HCT116 (cell line): ENCODE measurements around the gene SPPL2B. TPM values are rescaled to one million over a fixed set of nuclear protein-coding genes. Genes with fewer than 3 reads are reported as not detected.

ENCODE experiments used
- ATAC-seq: fragments of 200-7000 bp; cut with Tn5 transposase; 2 replicates; pipeline ENCODE4 v1.9.1; 2020; ENCODE audit warnings: mild to moderate bottlenecking, moderate library complexity
- BruUV-seq: library from RNA; stranded (reverse); fragments of 400-500 nt; replicated peaks from 2 replicates; lab custom pipeline; 2021; lab: Mats Ljungman, UMichigan
- CTCF ChIA-PET: fragments of 300-600 bp; sonication (Branson Sonifier 250); formaldehyde crosslinking; loops from one replicate; lab custom pipeline; 2021; ENCODE audit warnings: antibody characterized with exemption; lab: Charles Lee
- POLR2A ChIA-PET: fragments of 300-600, 350-600 bp; sonication (Branson Sonifier 250); formaldehyde crosslinking; loops from one replicate; lab custom pipeline; 2021; ENCODE audit warnings: antibody characterized with exemption; lab: Charles Lee
- RAD21 ChIA-PET, 2 experiments: fragments of 300-600 bp; sonication (Branson Sonifier 250); formaldehyde crosslinking; loops; one replicate each; lab custom pipeline; 2023; ENCODE audit warnings: low total read pairs in 2 of 2; ENCODE audit not compliant: uncharacterized antibody in 2 of 2, unreplicated experiment in 2 of 2, low non-redundant PET in 1 of 2; lab: Charles Lee
- DNase-seq: peaks from one replicate; pipeline ENCODE4 v3.0.0-alpha.2; 2010; ENCODE audit warnings: low read depth, low spot score
- H2AFZ ChIP-seq: fragments of 200-600 bp; shearing (Covaris generic), sonication (generic); 2 replicates; pipeline ENCODE4 v1.6.1; 2017; ENCODE audit warnings: low read depth, mixed run types, mixed read lengths, antibody characterized with exemption, low read length; ENCODE audit not compliant: poor library complexity, severe bottlenecking
- H3K27ac ChIP-seq: 2 replicates; pipeline ENCODE4 v1.5.1; 2012; ENCODE audit warnings: low read depth, low read length
- H3K27me3 ChIP-seq: fragments of 200-600 bp; sonication (generic); 2 replicates; pipeline ENCODE4 v1.6.1; 2016; ENCODE audit warnings: mixed run types, low read length, mixed read lengths; ENCODE audit not compliant: insufficient read depth
- H3K36me3 ChIP-seq, 2 experiments: fragments of 200-500 bp in 1 of 2; fragments of 200-600 bp in 1 of 2; sonication (Bioruptor generic) in 1 of 2; sonication (generic) in 1 of 2; 2 replicates each; pipeline versions ENCODE4 v1.5.1 to v1.6.1; 2014 to 2016; ENCODE audit warnings: low read length in 2 of 2, inconsistent platforms in 1 of 2, mixed read lengths in 1 of 2, mixed run types in 1 of 2; ENCODE audit not compliant: insufficient read depth in 2 of 2, control insufficient read depth in 1 of 2
- H3K4me1 ChIP-seq, 2 experiments: fragments of 200-600 bp in 1 of 2; sonication (generic) in 1 of 2; 2 replicates each; pipeline versions ENCODE4 v1.5.1 to v1.6.1; 2012 to 2017; ENCODE audit warnings: low read length in 2 of 2, inconsistent platforms in 1 of 2, mild to moderate bottlenecking in 1 of 2, mixed read lengths in 1 of 2, mixed run types in 1 of 2, moderate library complexity in 1 of 2; ENCODE audit not compliant: insufficient read depth in 2 of 2, control insufficient read depth in 1 of 2
- H3K4me2 ChIP-seq: fragments of 200-600 bp; sonication (generic); 2 replicates; pipeline ENCODE4 v1.6.1; 2017; ENCODE audit warnings: mixed run types, low read length, mixed read lengths
- H3K4me3 ChIP-seq, 2 experiments: fragments of 200-600 bp in 1 of 2; sonication (generic) in 1 of 2; replicated peaks in 1 of 2; 2 replicates each; pipeline ENCODE4 v1.5.1; 2011 to 2016; ENCODE audit warnings: low read length in 2 of 2, control low read depth in 1 of 2, low read depth in 1 of 2, mild to moderate bottlenecking in 1 of 2, mixed read lengths in 1 of 2, mixed run types in 1 of 2
- H3K79me2 ChIP-seq: fragments of 200-600 bp; sonication (generic); 2 replicates; pipeline ENCODE4 v1.6.1; 2017; ENCODE audit warnings: mild to moderate bottlenecking, mixed run types, low read length, moderate library complexity, mixed read lengths; ENCODE audit not compliant: insufficient read depth
- H3K9ac ChIP-seq: fragments of 200-600 bp; sonication (generic); 2 replicates; pipeline ENCODE4 v1.6.1; 2016; ENCODE audit warnings: low read length, mixed read lengths
- H3K9me2 ChIP-seq: fragments of 200-600 bp; sonication (generic), shearing (Covaris generic); 2 replicates; pipeline ENCODE4 v1.6.1; 2017; ENCODE audit warnings: mixed run types, mild to moderate bottlenecking, moderate library complexity; ENCODE audit not compliant: insufficient read depth
- H3K9me3 ChIP-seq, 2 experiments: fragments of 200-500 bp in 1 of 2; fragments of 200-600 bp in 1 of 2; sonication (Bioruptor generic) in 1 of 2; sonication (generic) in 1 of 2; 2 replicates each; pipeline ENCODE4 v1.6.1; 2014 to 2017; ENCODE audit warnings: low read length in 2 of 2, mixed read lengths in 2 of 2, inconsistent platforms in 1 of 2, low read depth in 1 of 2, mild to moderate bottlenecking in 1 of 2, mixed run types in 1 of 2, moderate library complexity in 1 of 2; ENCODE audit not compliant: control insufficient read depth in 1 of 2, insufficient read depth in 1 of 2
- H4K20me1 ChIP-seq: fragments of 200-600 bp; sonication (generic), shearing (Covaris generic); 2 replicates; pipeline ENCODE4 v1.6.1; 2017; ENCODE audit warnings: mixed run types, mild to moderate bottlenecking, moderate library complexity; ENCODE audit not compliant: insufficient read depth
- CBX3 ChIP-seq: IDR thresholded peaks from 2 replicates; pipeline ENCODE4 v1.6.1; 2012; ENCODE audit warnings: low read depth
- CEBPB ChIP-seq: IDR thresholded peaks from 2 replicates; pipeline ENCODE4 v1.6.1; 2012; ENCODE audit warnings: low read depth
- ELF1 ChIP-seq: IDR thresholded peaks from 2 replicates; pipeline ENCODE4 v1.6.1; 2012; ENCODE audit warnings: low read depth, borderline replicate concordance
- EZH2 ChIP-seq: fragments of 200-600 bp; sonication (generic); IDR thresholded peaks from 2 replicates; pipeline ENCODE4 v1.6.1; 2017; ENCODE audit warnings: antibody characterized with exemption, mixed run types
- FOSL1 ChIP-seq: IDR thresholded peaks from 2 replicates; pipeline ENCODE4 v1.6.1; 2012; ENCODE audit warnings: low read depth
- JUND ChIP-seq: IDR thresholded peaks from 2 replicates; pipeline ENCODE4 v1.6.1; 2012
- POLR2A ChIP-seq: IDR thresholded peaks from 2 replicates; pipeline ENCODE4 v1.7.0; 2011; ENCODE audit warnings: borderline replicate concordance; ENCODE audit not compliant: insufficient read depth, insufficient read length; ENCODE audit errors: extremely low read depth
- RAD21 ChIP-seq: IDR thresholded peaks from 2 replicates; pipeline ENCODE4 v1.6.1; 2012; ENCODE audit warnings: low read depth, mild to moderate bottlenecking
- SIN3A ChIP-seq: IDR thresholded peaks from 2 replicates; pipeline ENCODE4 v1.6.1; 2012; ENCODE audit warnings: low read depth
- SP1 ChIP-seq: IDR thresholded peaks from 2 replicates; pipeline ENCODE4 v1.6.1; 2012; ENCODE audit warnings: low read depth
- SRF ChIP-seq: IDR thresholded peaks from 2 replicates; pipeline ENCODE4 v1.6.1; 2012; ENCODE audit warnings: low read depth
- TCF7L2 ChIP-seq: IDR thresholded peaks from 2 replicates; pipeline ENCODE4 v1.7.0; 2011; ENCODE audit warnings: borderline replicate concordance, inconsistent platforms; ENCODE audit not compliant: insufficient read depth, insufficient read length; ENCODE audit errors: extremely low read depth
- YY1 ChIP-seq: IDR thresholded peaks from 2 replicates; pipeline ENCODE4 v1.6.1; 2011; ENCODE audit warnings: low read length, low read depth, moderate library complexity, mild to moderate bottlenecking; ENCODE audit not compliant: insufficient replicate concordance; ENCODE audit errors: extremely low read depth
- ZFX ChIP-seq: fragments of 450-650 bp; IDR thresholded peaks from 2 replicates; pipeline ENCODE4 v1.6.1; 2017
- ZNF274 ChIP-seq: fragments of 200-500 bp; sonication (Bioruptor generic); IDR thresholded peaks from 2 replicates; pipeline ENCODE4 v1.6.1; 2014; ENCODE audit warnings: mild to moderate bottlenecking, low read depth, low read length, inconsistent platforms
- intact Hi-C: fragments of 100-400 bp; cut with micrococcal nuclease; formaldehyde crosslinking; loops from 2 replicates; pipeline ENCODE4 v1.10.0; 2022
- total RNA-seq: library from RNA; stranded (reverse); gene quantifications from one replicate; pipeline ENCODE4 v1.2.1, GENCODE V29; 2021; ENCODE audit not compliant: unreplicated experiment
- TF ChIP-seq, protein P1 (sequence below): IDR thresholded peaks from 2 replicates; pipeline ENCODE4 v1.6.1; 2011; ENCODE audit warnings: mild to moderate bottlenecking, low read length, moderate library complexity; ENCODE audit not compliant: insufficient replicate concordance; ENCODE audit errors: extremely low read depth
- TF ChIP-seq, protein P2 (sequence below): IDR thresholded peaks from 2 replicates; pipeline ENCODE4 v1.6.1; 2012; ENCODE audit warnings: low read depth
- TF ChIP-seq, protein P3 (sequence below): IDR thresholded peaks from 2 replicates; pipeline ENCODE4 v1.6.1; 2012
- TF ChIP-seq, protein P4 (sequence below): IDR thresholded peaks from 2 replicates; pipeline ENCODE4 v1.6.1; 2012

Gene SPPL2B
- total RNA-seq, 1 experiment from 2014 or later: 83.1 TPM

DNA sequence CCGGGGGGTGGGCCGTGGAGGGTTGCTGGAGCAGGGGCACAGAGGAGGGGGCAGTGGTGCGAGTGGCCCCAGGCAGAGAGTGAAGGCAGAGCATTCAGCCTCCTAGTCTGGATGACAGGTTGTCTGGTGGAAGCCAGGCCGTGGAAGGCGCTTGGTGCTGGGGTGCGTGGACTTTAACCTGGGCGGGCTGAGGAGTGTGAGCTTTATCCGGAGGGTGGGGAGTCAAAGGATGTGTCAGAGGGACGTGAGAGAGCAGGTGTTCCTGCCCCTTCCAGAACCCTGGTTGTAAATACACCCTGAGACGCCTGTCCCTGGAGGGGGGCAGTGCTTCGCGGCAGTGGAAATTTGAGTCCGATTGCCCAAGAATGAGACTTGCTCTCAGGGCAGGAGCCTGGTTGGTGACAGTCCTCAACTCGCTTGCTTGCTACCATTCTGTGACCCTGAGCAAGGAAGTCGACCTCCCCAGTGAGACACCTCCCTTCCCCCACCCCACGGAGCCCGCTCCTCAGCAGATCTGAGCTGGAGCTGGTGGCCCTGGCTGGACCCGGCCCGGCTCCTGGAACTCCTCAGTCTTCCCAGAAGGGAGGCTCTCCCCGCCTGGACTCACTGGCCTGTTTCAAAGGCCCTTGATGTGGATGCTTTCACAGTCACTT, 2.3 kb downstream of the SPPL2B start:
- intact Hi-C loops: no loop called here

More for the DNA sequence above, 2.3 kb downstream of the SPPL2B start:
- ATAC-seq: no peak
- no peak overlapping the region for H3K27ac ChIP-seq
- no peak overlapping the region for H2AFZ ChIP-seq
- peaks cover 19 to 28% of the 10 kb centered on the region in 2 experiments for H3K4me1 ChIP-seq
- ChIA-PET POLR2A (no interaction called here), RAD21 (no interaction called here)
- H4K20me1 ChIP-seq: no peaks in the 10 kb centered on the region; the same call in 1 of the 2 replicates
- no peak for DNase-seq
- H3K9ac ChIP-seq: no peak overlapping the region
- peaks cover 0 to 4% of the 10 kb centered on the region in 2 experiments; a peak in 1 of 4 replicates for H3K9me3 ChIP-seq
- H3K4me2 ChIP-seq: peak overlapping the region; percentile 87; the same call in 1 of the 2 replicates
- H3K36me3 ChIP-seq: peaks cover 3% of the 10 kb centered on the region in 2 experiments; a peak in 2 of 4 replicates
- H3K27me3 ChIP-seq: no peaks in the 10 kb centered on the region
- no peak overlapping the region for H3K4me3 ChIP-seq
- BruUV-seq: no TSS peak
- TF ChIP-seq, protein P1, sequence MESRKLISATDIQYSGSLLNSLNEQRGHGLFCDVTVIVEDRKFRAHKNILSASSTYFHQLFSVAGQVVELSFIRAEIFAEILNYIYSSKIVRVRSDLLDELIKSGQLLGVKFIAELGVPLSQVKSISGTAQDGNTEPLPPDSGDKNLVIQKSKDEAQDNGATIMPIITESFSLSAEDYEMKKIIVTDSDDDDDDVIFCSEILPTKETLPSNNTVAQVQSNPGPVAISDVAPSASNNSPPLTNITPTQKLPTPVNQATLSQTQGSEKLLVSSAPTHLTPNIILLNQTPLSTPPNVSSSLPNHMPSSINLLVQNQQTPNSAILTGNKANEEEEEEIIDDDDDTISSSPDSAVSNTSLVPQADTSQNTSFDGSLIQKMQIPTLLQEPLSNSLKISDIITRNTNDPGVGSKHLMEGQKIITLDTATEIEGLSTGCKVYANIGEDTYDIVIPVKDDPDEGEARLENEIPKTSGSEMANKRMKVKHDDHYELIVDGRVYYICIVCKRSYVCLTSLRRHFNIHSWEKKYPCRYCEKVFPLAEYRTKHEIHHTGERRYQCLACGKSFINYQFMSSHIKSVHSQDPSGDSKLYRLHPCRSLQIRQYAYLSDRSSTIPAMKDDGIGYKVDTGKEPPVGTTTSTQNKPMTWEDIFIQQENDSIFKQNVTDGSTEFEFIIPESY: no peak
- TF ChIP-seq, protein P2, sequence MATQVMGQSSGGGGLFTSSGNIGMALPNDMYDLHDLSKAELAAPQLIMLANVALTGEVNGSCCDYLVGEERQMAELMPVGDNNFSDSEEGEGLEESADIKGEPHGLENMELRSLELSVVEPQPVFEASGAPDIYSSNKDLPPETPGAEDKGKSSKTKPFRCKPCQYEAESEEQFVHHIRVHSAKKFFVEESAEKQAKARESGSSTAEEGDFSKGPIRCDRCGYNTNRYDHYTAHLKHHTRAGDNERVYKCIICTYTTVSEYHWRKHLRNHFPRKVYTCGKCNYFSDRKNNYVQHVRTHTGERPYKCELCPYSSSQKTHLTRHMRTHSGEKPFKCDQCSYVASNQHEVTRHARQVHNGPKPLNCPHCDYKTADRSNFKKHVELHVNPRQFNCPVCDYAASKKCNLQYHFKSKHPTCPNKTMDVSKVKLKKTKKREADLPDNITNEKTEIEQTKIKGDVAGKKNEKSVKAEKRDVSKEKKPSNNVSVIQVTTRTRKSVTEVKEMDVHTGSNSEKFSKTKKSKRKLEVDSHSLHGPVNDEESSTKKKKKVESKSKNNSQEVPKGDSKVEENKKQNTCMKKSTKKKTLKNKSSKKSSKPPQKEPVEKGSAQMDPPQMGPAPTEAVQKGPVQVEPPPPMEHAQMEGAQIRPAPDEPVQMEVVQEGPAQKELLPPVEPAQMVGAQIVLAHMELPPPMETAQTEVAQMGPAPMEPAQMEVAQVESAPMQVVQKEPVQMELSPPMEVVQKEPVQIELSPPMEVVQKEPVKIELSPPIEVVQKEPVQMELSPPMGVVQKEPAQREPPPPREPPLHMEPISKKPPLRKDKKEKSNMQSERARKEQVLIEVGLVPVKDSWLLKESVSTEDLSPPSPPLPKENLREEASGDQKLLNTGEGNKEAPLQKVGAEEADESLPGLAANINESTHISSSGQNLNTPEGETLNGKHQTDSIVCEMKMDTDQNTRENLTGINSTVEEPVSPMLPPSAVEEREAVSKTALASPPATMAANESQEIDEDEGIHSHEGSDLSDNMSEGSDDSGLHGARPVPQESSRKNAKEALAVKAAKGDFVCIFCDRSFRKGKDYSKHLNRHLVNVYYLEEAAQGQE: no peak
- TF ChIP-seq EZH2: no peak
- TF ChIP-seq RAD21: no peak
- TF ChIP-seq ZNF274: no peak
- TF ChIP-seq TCF7L2: no peak
- TF ChIP-seq POLR2A: no peak
- no peak for TF ChIP-seq ELF1
- TF ChIP-seq FOSL1: no peak
- TF ChIP-seq SIN3A: no peak
- no peak for TF ChIP-seq ZFX
- no peak for TF ChIP-seq YY1
- TF ChIP-seq, protein P3, sequence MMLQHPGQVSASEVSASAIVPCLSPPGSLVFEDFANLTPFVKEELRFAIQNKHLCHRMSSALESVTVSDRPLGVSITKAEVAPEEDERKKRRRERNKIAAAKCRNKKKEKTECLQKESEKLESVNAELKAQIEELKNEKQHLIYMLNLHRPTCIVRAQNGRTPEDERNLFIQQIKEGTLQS: no peak
- TF ChIP-seq CEBPB: no peak
- TF ChIP-seq, protein P4, sequence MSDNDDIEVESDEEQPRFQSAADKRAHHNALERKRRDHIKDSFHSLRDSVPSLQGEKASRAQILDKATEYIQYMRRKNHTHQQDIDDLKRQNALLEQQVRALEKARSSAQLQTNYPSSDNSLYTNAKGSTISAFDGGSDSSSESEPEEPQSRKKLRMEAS: no peak
- no peak for TF ChIP-seq CBX3
- no peak for TF ChIP-seq JUND
- no peak for TF ChIP-seq SRF
- no peak for TF ChIP-seq SP1
- TF ChIP-seq, all 23 proteins: peak for 0
- H3K9me2 ChIP-seq: no peaks in the 10 kb centered on the region
- CTCF ChIA-PET: no interaction called here
- H3K79me2 ChIP-seq: peaks cover 86% of the 10 kb centered on the region
